ENCODE results near the gene RTN4RL1.

- TF ChIP-seq, protein P1, sequence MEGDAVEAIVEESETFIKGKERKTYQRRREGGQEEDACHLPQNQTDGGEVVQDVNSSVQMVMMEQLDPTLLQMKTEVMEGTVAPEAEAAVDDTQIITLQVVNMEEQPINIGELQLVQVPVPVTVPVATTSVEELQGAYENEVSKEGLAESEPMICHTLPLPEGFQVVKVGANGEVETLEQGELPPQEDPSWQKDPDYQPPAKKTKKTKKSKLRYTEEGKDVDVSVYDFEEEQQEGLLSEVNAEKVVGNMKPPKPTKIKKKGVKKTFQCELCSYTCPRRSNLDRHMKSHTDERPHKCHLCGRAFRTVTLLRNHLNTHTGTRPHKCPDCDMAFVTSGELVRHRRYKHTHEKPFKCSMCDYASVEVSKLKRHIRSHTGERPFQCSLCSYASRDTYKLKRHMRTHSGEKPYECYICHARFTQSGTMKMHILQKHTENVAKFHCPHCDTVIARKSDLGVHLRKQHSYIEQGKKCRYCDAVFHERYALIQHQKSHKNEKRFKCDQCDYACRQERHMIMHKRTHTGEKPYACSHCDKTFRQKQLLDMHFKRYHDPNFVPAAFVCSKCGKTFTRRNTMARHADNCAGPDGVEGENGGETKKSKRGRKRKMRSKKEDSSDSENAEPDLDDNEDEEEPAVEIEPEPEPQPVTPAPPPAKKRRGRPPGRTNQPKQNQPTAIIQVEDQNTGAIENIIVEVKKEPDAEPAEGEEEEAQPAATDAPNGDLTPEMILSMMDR (IDR thresholded peaks at IDR 0.05), result no peak
- no peak for TF ChIP-seq POLR2A (IDR thresholded peaks at IDR 0.05)
Observed at GRCh38 chr17:1946021-1946932, 78.9 kb downstream of the RTN4RL1 start.

Data from vagina (tissue), 2 donors.